GM12865 (cell line): ENCODE measurements around the gene UTP18.
"Not testable (repeated sequence)": the region's sequence is repeated elsewhere in the genome, so short reads cannot be mapped to it uniquely, and the experiment has no call there.

Experiments used
- DNase-seq: peaks from one replicate; pipeline ENCODE4 v3.0.0; 2010; ENCODE audit warnings: low read depth
- H3K4me3 ChIP-seq: 2 replicates; pipeline ENCODE4 v1.5.1; 2011; ENCODE audit warnings: mild to moderate bottlenecking, low read depth, low read length, control low read depth
- CTCF ChIP-seq: IDR thresholded peaks from 2 replicates; pipeline ENCODE4 v1.5.1; 2011; ENCODE audit warnings: low read length, control low read depth, low read depth, inconsistent platforms; ENCODE audit not compliant: insufficient read depth; ENCODE audit errors: missing control alignments

Gene UTP18

GRCh38 chr17:51258756-51259563, 1.4 kb upstream of the UTP18 start:
- no peak for TF ChIP-seq CTCF
- DNase-seq = peak; percentile 20
- peak overlapping the region; percentile 99 for H3K4me3 ChIP-seq

- H3K4me3 ChIP-seq = peak within 1 kb of the TSS; percentile 99
- DNase-seq = peak; percentile 97
- no peak for TF ChIP-seq CTCF
Observed at GRCh38 chr17:51259564-51260236, 646 bp upstream of the UTP18 start, which contains the start of gene MBTD1. Gene MBTD1 (minus strand): TSS chr17:51260049. CDS start chr17:51225161, 34,888 bp downstream.

GRCh38 chr17:51261024-51261963, 948 bp downstream of the UTP18 start:
- DNase-seq = peak; percentile 7
- TF ChIP-seq CTCF = no peak
- H3K4me3 ChIP-seq = peak overlapping the region; percentile 64

- no peak for TF ChIP-seq CTCF
- no peak for DNase-seq
- no peak overlapping the region for H3K4me3 ChIP-seq
Observed at GRCh38 chr17:51263006-51263405, 2.7 kb downstream of the UTP18 start.

- DNase-seq = peak; percentile 9
- not testable (repeated sequence) for H3K4me3 ChIP-seq
Observed at GRCh38 chr17:51264466-51264865, 4.1 kb downstream of the UTP18 start.

GRCh38 chr17:51269991-51270390, 9.6 kb downstream of the UTP18 start:
- no peak overlapping the region for H3K4me3 ChIP-seq
- no peak for TF ChIP-seq CTCF
- no peak for DNase-seq

- DNase-seq = no peak
Observed at GRCh38 chr17:51270636-51271035, 10.3 kb downstream of the UTP18 start.

More at GRCh38 chr17:51270636-51271035, 10.3 kb downstream of the UTP18 start:
- TF ChIP-seq CTCF = no peak
- H3K4me3 ChIP-seq = no peak overlapping the region
